Measurements from ENCODE around the gene NAP1L3.

Gene NAP1L3

DNA sequence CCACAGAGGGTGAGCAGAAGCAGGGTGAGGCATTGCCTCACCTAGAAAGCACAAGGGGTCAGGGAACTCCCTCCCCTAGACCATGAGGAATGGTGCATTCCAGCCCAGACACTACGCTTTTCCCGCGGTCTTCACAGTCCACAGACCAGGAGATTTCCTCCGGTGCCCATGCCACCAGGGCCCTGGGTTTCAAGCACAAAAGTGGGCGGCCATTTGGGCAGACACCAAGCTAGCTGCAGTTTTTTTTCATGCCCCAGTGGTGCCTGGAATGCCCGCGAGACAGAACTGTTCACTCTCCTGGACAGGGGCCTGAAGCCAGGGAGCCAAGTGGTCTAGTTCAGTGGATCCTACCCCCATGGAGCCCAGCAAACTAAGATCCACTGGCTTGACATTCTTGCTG is 12.8 kb downstream of the NAP1L3 start:
- TF ChIP-seq CTCF (IDR thresholded peaks at IDR 0.05; ENCODE audit: low read depth, low read length, missing control alignments), result no peak
- H3K4me3 ChIP-seq (ENCODE audit: low read depth, low read length), result no peak overlapping the region
- DNase-seq, result no peak
- no peak overlapping the region for H3K27ac ChIP-seq
- no peaks in the 10 kb centered on the region for H3K36me3 ChIP-seq (replicated peaks)
- in situ Hi-C loops (cut with HindIII; ENCODE audit: low pct_ligation_motif_present, low sequenced_read_pairs), result no loop called here
- H3K27me3 ChIP-seq (replicated peaks), result no peaks in the 10 kb centered on the region

DNA sequence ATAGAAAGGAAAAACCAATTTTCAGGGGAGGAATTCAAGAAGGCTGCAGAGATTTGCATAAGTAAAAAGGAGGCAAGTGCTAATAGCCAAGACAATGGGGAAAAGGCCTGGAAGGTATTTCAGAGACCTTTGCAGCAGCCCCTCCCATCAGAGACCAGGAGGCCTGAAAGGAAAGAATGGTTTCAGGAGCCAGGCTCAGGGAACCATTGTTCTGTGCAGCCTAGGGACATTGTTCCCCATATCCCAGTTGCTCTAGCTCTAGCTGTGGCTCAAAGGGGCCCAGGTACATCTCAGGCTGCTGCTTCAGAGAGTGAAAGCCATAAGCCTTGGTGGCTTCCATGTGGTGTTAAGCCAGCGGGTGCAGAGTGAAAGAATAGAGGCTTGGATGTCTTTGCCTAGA is 24.0 kb downstream of the NAP1L3 start:
- Histone ChIP-seq H3K36me3 (replicated peaks) (no peaks in the 10 kb centered on the region), H3K27me3 (replicated peaks) (no peaks in the 10 kb centered on the region), H3K4me3 (ENCODE audit: low read depth, low read length) (no peak overlapping the region), H3K27ac (no peak overlapping the region)
- no peak for DNase-seq
- no peak for TF ChIP-seq CTCF (IDR thresholded peaks at IDR 0.05; ENCODE audit: low read depth, low read length, missing control alignments)
- in situ Hi-C loops (cut with HindIII; ENCODE audit: low pct_ligation_motif_present, low sequenced_read_pairs), result no loop called here

GRCh38 chrX:93637591-93637990 is 35.8 kb downstream of the NAP1L3 start:
- Histone ChIP-seq H3K36me3 (replicated peaks) (no peaks in the 10 kb centered on the region), H3K4me3 (ENCODE audit: low read depth, low read length) (no peak overlapping the region), H3K27me3 (replicated peaks) (no peaks in the 10 kb centered on the region), H3K27ac (no peak overlapping the region)
- in situ Hi-C loops (cut with HindIII; ENCODE audit: low pct_ligation_motif_present, low sequenced_read_pairs), result no loop called here
- DNase-seq, result no peak
- no peak for TF ChIP-seq CTCF (IDR thresholded peaks at IDR 0.05; ENCODE audit: low read depth, low read length, missing control alignments)
